Calu3 (cell line): Measurements from ENCODE around the gene SMG5. TPM values are rescaled to one million over a fixed set of nuclear protein-coding genes. Genes with fewer than 3 reads are reported as not detected.

Experiments
- BruUV-seq: library from RNA; stranded (reverse); fragments of 400-500 nt; replicated peaks from 2 replicates; lab custom pipeline; 2021; lab: Mats Ljungman, UMichigan
- CTCF ChIA-PET: fragments of 300-600 bp; sonication (Branson Sonifier 250); formaldehyde crosslinking; loops from one replicate; lab custom pipeline; 2022; ENCODE audit warnings: antibody characterized with exemption; lab: Charles Lee
- DNase-seq: peaks from one replicate; pipeline ENCODE4 v3.0.0; 2022
- H3K27ac Mint-ChIP-seq: one replicate; pipeline ENCODE4 v1.8.0; 2022; ENCODE audit warnings: mixed read lengths; ENCODE audit not compliant: unreplicated experiment
- H3K27me3 Mint-ChIP-seq: one replicate; pipeline ENCODE4 v1.8.0; 2022; ENCODE audit warnings: mixed read lengths; ENCODE audit not compliant: unreplicated experiment
- H3K36me3 Mint-ChIP-seq: one replicate; pipeline ENCODE4 v1.8.0; 2022; ENCODE audit warnings: mild to moderate bottlenecking, moderate library complexity, mixed read lengths; ENCODE audit not compliant: insufficient read depth, unreplicated experiment
- H3K4me1 Mint-ChIP-seq: one replicate; pipeline ENCODE4 v1.8.0; 2022; ENCODE audit warnings: mild to moderate bottlenecking, low read depth, mixed read lengths; ENCODE audit not compliant: unreplicated experiment
- H3K4me3 Mint-ChIP-seq: one replicate; pipeline ENCODE4 v1.8.0; 2022; ENCODE audit warnings: mild to moderate bottlenecking, low read depth, moderate library complexity, mixed read lengths; ENCODE audit not compliant: unreplicated experiment
- H3K9me3 Mint-ChIP-seq: one replicate; pipeline ENCODE4 v1.8.0; 2022; ENCODE audit warnings: low read depth, mixed read lengths; ENCODE audit not compliant: unreplicated experiment
- CTCF ChIP-seq: fragments of 200-600 bp; IDR thresholded peaks from one replicate; pipeline ENCODE4 v1.8.0; 2022; ENCODE audit warnings: antibody characterized with exemption; ENCODE audit not compliant: unreplicated experiment
- intact Hi-C: fragments of 100-400 bp; cut with micrococcal nuclease; formaldehyde crosslinking; loops from one replicate; pipeline ENCODE4 v1.10.0; 2022; ENCODE audit not compliant: unreplicated experiment
- total RNA-seq: library from RNA; stranded (reverse); gene quantifications from 2 replicates; pipeline ENCODE4 v1.2.3, GENCODE V29; 2022

SMG5 gene
- total RNA-seq, 1 experiment from 2014 or later = 118 TPM

GRCh38 chr1:156263288-156263655 is 19.4 kb downstream of the SMG5 start:
- H3K36me3 Mint-ChIP-seq = peaks cover 84% of the 10 kb centered on the region
- H3K4me1 Mint-ChIP-seq = no peaks in the 10 kb centered on the region
- no peak for DNase-seq
- no peak overlapping the region for H3K4me3 Mint-ChIP-seq
- CTCF ChIA-PET = no interaction called here
- H3K9me3 Mint-ChIP-seq = no peaks in the 10 kb centered on the region
- no peak for TF ChIP-seq CTCF
- intact Hi-C loops = no loop called here
- no peak overlapping the region for H3K27ac Mint-ChIP-seq
- no peaks in the 10 kb centered on the region for H3K27me3 Mint-ChIP-seq
- no TSS peak for BruUV-seq

DNA sequence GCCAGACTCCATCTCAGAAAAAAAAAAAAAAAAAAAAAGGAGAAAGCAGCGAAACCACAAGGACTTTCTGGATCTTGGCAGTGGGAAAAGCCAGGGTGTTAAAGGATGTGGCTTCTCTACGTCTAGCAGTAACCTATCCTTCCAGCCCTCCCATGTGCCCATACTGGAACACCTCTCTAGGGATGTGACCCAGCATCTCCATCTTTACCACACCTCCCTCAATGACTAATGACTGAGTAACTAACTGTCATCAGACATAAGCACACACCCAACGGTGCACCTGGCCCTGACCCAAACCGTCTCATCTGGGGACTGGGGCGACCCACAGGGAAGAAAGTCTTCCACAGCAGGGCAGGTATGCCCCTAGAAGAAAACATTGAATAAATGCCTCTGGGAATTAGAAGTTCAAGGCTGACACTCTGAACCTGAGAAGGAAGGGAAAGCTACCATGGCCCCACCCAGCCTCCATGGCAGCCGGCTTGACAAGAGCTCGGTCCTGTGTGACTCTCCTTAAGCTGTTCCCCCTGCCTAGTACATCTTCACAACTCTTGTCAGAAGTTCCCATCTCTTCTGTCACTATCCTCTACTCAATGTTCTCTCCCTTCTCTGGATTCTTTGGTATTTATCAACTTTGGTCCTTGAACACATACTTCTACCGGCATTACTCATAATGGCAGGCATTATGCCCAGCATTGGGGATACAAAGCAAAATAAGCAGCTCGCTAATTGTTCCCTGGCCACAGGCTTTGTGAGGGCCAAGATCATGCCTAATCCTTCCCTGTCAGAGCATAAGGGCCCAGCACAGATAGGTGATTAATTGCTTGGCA is 20.0 kb downstream of the SMG5 start:
- H3K4me1 Mint-ChIP-seq = no peaks in the 10 kb centered on the region
- no TSS peak for BruUV-seq

DNA sequence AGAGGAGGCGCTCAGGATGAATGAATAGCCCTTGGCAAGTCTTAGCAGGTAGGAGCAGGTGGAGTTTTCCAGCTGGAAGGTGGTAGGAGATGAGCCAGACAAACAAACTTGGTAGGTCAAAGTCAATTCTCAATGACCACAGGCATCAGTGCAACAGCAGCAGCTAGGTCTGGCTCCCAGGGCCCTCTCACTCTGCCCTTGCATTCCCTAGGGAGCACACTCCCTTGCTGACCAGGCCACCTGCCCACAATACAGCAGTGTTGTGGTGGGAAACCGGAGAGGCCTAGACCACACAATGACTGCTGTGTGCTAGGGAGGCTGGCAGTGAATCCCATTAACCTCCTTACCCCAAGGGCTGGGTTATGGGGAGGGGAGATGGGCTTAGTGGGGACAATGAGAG is 21.7 kb downstream of the SMG5 start:
- no peak for TF ChIP-seq CTCF
- no peaks in the 10 kb centered on the region for H3K4me1 Mint-ChIP-seq
- no peaks in the 10 kb centered on the region for H3K27me3 Mint-ChIP-seq
- intact Hi-C loops = no loop called here
- BruUV-seq = no TSS peak
- DNase-seq = no peak
- H3K4me3 Mint-ChIP-seq = no peak overlapping the region
- CTCF ChIA-PET = no interaction called here
- H3K9me3 Mint-ChIP-seq = no peaks in the 10 kb centered on the region
- peak overlapping the region; percentile 15 for H3K27ac Mint-ChIP-seq
- H3K36me3 Mint-ChIP-seq = peaks cover 90% of the 10 kb centered on the region

More for the DNA sequence above, 20.0 kb downstream of the SMG5 start:
- Mint-ChIP-seq H3K27me3 (no peaks in the 10 kb centered on the region), H3K4me3 (no peak overlapping the region), H3K27ac (no peak overlapping the region), H3K36me3 (peaks cover 88% of the 10 kb centered on the region), H3K9me3 (no peaks in the 10 kb centered on the region)
- no peak for TF ChIP-seq CTCF
- no peak for DNase-seq
- intact Hi-C loops = no loop called here
- CTCF ChIA-PET = no interaction called here

GRCh38 chr1:156259805-156260204 is 22.8 kb downstream of the SMG5 start:
- DNase-seq = no peak
- no peaks in the 10 kb centered on the region for H3K27me3 Mint-ChIP-seq
- H3K36me3 Mint-ChIP-seq = peaks cover 86% of the 10 kb centered on the region
- BruUV-seq = no TSS peak
- no peaks in the 10 kb centered on the region for H3K4me1 Mint-ChIP-seq
- no peak overlapping the region for H3K4me3 Mint-ChIP-seq
- H3K9me3 Mint-ChIP-seq = no peaks in the 10 kb centered on the region
- TF ChIP-seq CTCF = no peak
- CTCF ChIA-PET = no interaction called here
- intact Hi-C loops = no loop called here
- no peak overlapping the region for H3K27ac Mint-ChIP-seq
